Calu3 (cell line): ENCODE results near the gene MVD. TPM values are rescaled to one million over a fixed set of nuclear protein-coding genes. Genes with fewer than 3 reads are reported as not detected.

ENCODE experiments used
- BruUV-seq: library from RNA; stranded (reverse); fragments of 400-500 nt; replicated peaks from 2 replicates; lab custom pipeline; 2021; lab: Mats Ljungman, UMichigan
- CTCF ChIA-PET: fragments of 300-600 bp; sonication (Branson Sonifier 250); formaldehyde crosslinking; loops from one replicate; lab custom pipeline; 2022; ENCODE audit warnings: antibody characterized with exemption; lab: Charles Lee
- DNase-seq: peaks from one replicate; pipeline ENCODE4 v3.0.0; 2022
- H3K27ac Mint-ChIP-seq: one replicate; pipeline ENCODE4 v1.8.0; 2022; ENCODE audit warnings: mixed read lengths; ENCODE audit not compliant: unreplicated experiment
- H3K27me3 Mint-ChIP-seq: one replicate; pipeline ENCODE4 v1.8.0; 2022; ENCODE audit warnings: mixed read lengths; ENCODE audit not compliant: unreplicated experiment
- H3K36me3 Mint-ChIP-seq: one replicate; pipeline ENCODE4 v1.8.0; 2022; ENCODE audit warnings: mild to moderate bottlenecking, moderate library complexity, mixed read lengths; ENCODE audit not compliant: insufficient read depth, unreplicated experiment
- H3K4me1 Mint-ChIP-seq: one replicate; pipeline ENCODE4 v1.8.0; 2022; ENCODE audit warnings: mild to moderate bottlenecking, low read depth, mixed read lengths; ENCODE audit not compliant: unreplicated experiment
- H3K4me3 Mint-ChIP-seq: one replicate; pipeline ENCODE4 v1.8.0; 2022; ENCODE audit warnings: mild to moderate bottlenecking, low read depth, moderate library complexity, mixed read lengths; ENCODE audit not compliant: unreplicated experiment
- H3K9me3 Mint-ChIP-seq: one replicate; pipeline ENCODE4 v1.8.0; 2022; ENCODE audit warnings: low read depth, mixed read lengths; ENCODE audit not compliant: unreplicated experiment
- CTCF ChIP-seq: fragments of 200-600 bp; IDR thresholded peaks from one replicate; pipeline ENCODE4 v1.8.0; 2022; ENCODE audit warnings: antibody characterized with exemption; ENCODE audit not compliant: unreplicated experiment
- intact Hi-C: fragments of 100-400 bp; cut with micrococcal nuclease; formaldehyde crosslinking; loops from one replicate; pipeline ENCODE4 v1.10.0; 2022; ENCODE audit not compliant: unreplicated experiment
- total RNA-seq: library from RNA; stranded (reverse); gene quantifications from 2 replicates; pipeline ENCODE4 v1.2.3, GENCODE V29; 2022

Gene MVD
- total RNA-seq, 1 experiment from 2014 or later: 152 TPM

- BruUV-seq: no TSS peak
- DNase-seq: no peak
- intact Hi-C loops: no loop called here
- Mint-ChIP-seq H3K4me3 (peak overlapping the region; percentile 100), H3K27ac (peak overlapping the region; percentile 89), H3K27me3 (no peaks in the 10 kb centered on the region), H3K9me3 (no peaks in the 10 kb centered on the region), H3K4me1 (no peaks in the 10 kb centered on the region), H3K36me3 (peaks cover 79% of the 10 kb centered on the region)
- CTCF ChIA-PET: no interaction called here
- TF ChIP-seq CTCF: no peak
Measured at GRCh38 chr16:88661468-88661867, 1.4 kb downstream of the MVD start.

DNA sequence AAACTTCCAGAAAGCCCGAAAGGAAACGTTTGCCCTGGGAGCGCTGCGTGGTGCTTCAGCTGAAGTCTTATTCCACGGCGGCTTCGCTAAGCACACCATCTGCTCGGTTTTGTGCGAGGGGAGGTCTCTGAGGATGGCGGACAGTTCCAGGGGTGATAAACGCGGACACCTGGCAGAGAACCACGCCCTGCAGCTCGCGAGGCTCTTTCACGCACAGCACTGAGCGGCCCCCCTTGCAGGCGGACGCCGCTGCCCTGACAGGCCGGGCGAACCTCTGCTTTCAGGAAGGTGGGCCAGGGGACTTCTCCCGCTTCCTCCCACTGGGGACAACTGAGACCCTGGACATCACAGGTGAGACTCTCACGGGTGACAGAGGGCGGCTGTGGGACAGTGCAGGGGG is 3.7 kb downstream of the MVD start:
- CTCF ChIA-PET: no interaction called here
- no peak overlapping the region for H3K4me3 Mint-ChIP-seq
- no peak overlapping the region for H3K27ac Mint-ChIP-seq
- intact Hi-C loops: no loop called here
- DNase-seq: no peak
- H3K4me1 Mint-ChIP-seq: no peaks in the 10 kb centered on the region
- peaks cover 92% of the 10 kb centered on the region for H3K36me3 Mint-ChIP-seq
- no TSS peak for BruUV-seq
- H3K27me3 Mint-ChIP-seq: no peaks in the 10 kb centered on the region
- TF ChIP-seq CTCF: no peak
- no peaks in the 10 kb centered on the region for H3K9me3 Mint-ChIP-seq

GRCh38 chr16:88658714-88659113 is 4.2 kb downstream of the MVD start:
- Mint-ChIP-seq H3K27ac (no peak overlapping the region), H3K4me1 (no peaks in the 10 kb centered on the region), H3K4me3 (no peak overlapping the region), H3K36me3 (peaks cover 92% of the 10 kb centered on the region), H3K27me3 (no peaks in the 10 kb centered on the region), H3K9me3 (no peaks in the 10 kb centered on the region)
- CTCF ChIA-PET: no interaction called here
- intact Hi-C loops: no loop called here
- no peak for TF ChIP-seq CTCF
- no TSS peak for BruUV-seq
- no peak for DNase-seq

DNA sequence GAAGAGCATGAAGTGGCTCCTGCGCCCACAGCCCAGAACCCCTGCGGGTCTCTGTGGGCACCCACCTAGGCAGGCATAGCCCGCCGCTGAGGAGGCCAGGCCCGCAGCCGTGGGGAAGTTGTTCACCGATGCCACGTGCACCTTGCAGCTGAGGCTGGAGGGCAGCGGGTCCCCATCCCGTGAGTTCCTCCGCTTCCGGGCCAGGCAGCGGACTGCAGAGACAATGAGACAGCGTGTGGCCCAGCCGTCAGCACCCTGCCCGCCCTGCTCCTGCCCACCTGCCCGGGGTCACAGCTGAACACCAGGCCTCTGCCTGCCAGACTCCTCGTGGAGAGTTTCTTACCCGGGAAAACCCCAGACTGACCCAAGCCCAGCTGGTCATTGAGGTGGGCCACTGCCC is 5.5 kb downstream of the MVD start:
- no peak overlapping the region for H3K4me3 Mint-ChIP-seq
- CTCF ChIA-PET: no interaction called here
- H3K36me3 Mint-ChIP-seq: peaks cover 92% of the 10 kb centered on the region
- DNase-seq: no peak
- TF ChIP-seq CTCF: no peak
- H3K27ac Mint-ChIP-seq: no peak overlapping the region
- H3K9me3 Mint-ChIP-seq: no peaks in the 10 kb centered on the region
- intact Hi-C loops: no loop called here
- H3K4me1 Mint-ChIP-seq: peaks cover 2% of the 10 kb centered on the region
- BruUV-seq: no TSS peak
- H3K27me3 Mint-ChIP-seq: no peaks in the 10 kb centered on the region
